Myocyte (in vitro differentiated cells): ENCODE data around the gene ENTPD1. TPM values are rescaled to one million over a fixed set of nuclear protein-coding genes. Genes with fewer than 3 reads are reported as not detected.
A peak's percentile ranks its signal among the peaks of the same experiment; 100 is the strongest.
"Not testable (repeated sequence)": the region's sequence is repeated elsewhere in the genome, so short reads cannot be mapped to it uniquely, and the experiment has no call there.

Experiments
- DNase-seq: peaks from one replicate; pipeline ENCODE4 v3.0.0-alpha.2; 2012; ENCODE audit warnings: low read depth
- total RNA-seq: library from RNA; depleted of rRNA; stranded (reverse); fragments of >200 nt; gene quantifications from 2 replicates; pipeline ENCODE4 v1.2.3, GENCODE V29; 2014

Gene ENTPD1
- total RNA-seq, 1 donor from 2014 or later = 0.21 TPM

DNA sequence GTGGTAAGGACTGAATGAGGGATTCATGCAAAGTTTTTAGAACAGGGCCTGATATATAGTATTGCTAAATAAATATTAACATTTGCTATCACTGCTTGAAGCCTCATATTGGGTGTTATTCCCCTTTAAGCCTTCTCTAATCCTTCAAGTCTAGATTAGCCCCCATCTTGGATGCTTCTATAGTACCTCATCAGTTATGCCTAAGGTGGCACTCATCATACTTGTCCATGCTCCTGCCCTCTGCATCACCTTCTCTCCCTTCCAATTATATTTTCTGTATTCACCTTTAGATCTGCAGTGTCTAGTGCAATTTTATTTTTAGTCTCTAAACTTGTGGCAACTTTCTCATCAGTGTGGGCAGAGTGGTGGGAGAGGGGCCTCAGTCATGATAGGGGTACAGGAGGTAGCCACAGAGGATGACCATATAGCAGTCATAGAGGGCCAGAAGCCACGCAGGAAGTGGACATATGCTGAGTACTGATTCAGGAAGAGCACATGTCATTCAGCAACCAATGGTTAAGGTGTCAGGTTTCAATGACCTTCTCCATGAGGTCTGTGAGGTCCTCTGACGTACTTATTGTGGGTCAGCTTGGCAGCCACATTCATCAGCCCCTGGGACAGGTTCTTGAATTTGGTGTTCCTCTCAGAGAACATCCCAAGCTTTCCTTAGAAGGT is 2.5 kb downstream of the ENTPD1 start:
- peak; percentile 9 for DNase-seq

DNA sequence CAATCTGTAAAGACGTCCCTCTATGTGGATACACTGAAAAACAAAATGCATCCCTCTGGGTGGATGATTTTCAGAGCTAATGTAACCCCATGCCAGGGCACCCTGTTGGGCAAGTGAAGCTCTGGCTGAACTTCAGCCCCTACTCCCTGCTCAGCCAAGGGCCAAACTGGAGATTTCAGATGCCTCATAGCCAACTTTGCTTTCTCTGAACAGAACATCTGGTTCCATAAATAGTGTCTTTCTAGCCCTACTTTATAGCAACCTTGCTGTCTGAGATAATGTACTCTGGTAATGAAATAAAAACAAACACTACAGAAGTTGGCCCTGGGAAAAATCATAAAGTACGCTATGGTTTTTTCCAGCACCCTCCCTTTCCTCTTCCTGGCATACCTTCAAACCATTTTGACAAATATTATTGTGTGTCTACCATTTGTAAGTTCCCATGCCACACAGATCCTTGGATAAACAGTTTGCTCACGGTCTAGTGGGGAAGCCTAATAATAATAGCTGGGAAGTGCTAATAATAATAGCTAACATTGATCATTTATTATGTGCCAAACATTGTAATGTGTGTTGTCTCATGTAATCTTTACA is 3.4 kb downstream of the ENTPD1 start:
- DNase-seq = no peak

DNA sequence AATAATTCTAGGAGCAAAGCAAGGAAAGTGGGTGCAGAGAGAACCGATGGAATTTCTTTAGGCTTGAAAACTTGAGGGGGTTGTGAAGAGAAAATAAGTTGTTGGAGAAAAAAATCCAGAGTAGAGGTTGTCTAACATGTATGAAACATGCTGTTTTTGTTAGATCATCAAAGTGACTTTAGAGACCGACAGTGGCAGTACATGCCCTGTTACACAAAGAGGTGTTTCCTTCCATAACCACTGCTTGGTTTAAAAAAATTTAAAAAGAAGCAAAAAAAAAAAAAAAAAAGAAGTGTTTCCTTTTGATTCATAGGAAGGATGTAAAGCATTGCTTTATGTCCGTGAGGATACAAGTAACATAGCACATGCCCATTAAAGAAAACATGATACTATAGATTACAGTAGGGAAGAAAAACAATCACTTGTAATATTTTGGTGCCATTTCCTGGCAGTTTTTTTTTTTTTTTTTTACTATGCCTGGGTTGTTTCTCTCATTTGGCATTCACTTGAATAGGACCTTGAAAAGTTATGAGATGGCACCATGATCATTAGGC is 6.1 kb downstream of the ENTPD1 start:
- no peak for DNase-seq

DNA sequence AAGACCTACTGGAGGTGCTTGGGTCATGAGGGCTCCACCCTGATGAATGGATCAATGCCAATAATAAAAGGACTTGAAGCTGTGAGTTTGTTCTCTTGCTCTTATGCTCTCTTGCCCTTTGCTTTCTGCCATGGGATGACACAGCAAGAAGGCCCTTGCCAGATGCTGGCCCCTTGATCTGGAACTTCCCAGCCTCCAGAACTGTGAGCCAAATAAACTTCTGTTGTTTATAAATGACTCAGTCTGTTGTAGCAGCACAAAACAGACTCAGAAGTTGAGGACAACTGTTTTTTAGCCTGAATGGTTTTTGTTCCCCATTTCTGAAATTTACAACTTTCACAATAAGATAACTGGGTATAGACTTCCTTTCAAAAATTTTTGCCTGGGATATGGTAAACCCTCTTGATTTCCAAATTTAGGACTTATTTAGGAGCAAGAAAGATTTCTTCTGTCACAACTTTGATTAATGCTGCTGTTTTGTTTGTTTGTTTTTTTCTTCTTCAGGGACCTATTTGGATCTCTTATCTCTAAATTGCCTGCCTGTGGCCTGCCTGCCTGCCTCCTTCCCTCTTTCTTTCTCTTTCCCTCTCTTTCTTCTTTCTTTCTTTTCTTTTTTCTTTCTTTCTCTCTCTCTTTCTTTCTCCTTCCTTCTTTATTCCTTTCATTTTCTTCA is 12.1 kb downstream of the ENTPD1 start:
- DNase-seq = peak; percentile 18

DNA sequence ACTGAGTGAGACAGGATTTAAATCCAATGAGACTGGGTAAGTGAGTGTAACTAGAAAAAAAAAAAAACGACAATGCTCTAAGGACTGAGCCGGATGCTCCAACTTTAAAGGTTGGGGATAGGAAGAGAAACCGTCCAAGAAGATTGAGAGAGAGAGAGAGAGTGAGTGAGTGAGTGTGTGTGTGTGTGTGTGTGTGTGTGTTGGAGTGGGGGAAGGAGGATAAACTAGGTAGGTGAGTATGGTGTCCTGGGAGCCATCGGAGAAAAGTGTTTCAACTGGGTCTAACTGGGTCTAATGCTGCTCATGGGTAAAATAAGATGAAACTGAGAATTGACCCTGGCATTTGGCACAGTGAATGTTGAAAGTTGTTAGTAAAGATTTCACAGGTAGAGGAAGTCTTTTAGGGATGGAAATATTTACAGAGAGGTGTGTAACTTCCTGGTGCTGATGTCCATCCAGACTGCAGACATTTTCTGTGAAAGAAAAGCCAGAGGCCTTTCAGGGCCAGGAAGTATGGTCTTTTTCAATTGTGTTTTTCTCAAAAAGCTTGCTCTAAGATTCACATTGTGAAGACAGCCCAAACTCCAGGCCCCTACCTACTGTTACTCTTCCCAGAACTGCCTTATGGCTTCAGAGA is 14.2 kb downstream of the ENTPD1 start:
- DNase-seq = no peak

- not testable (repeated sequence) for DNase-seq
Observed at GRCh38 chr10:95773454-95773853, 17.5 kb downstream of the ENTPD1 start.

GRCh38 chr10:95777638-95778037 is 21.7 kb downstream of the ENTPD1 start:
- DNase-seq = not testable (repeated sequence)

GRCh38 chr10:95782318-95782717 is 26.4 kb downstream of the ENTPD1 start:
- no peak for DNase-seq

DNA sequence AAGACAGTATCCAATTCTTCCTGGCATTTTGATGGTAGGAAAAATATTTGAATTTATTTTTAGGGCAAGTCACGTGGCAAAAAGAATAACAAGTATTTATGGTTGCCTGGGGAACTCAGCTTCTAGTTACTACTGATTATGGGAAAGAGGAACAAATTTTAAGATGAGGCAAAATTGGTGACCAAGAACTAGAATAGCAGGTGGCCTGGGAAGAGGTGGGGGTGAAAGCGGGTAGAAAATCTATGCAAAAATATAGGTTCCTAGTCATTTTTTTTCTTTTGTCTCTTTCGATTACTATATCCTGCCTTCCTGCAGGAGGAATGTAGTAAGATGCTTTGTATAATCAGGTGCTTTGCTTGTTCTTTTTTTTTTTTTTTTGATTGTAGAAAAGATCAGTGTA is 27.8 kb downstream of the ENTPD1 start:
- no peak for DNase-seq

- no peak for DNase-seq
Observed at GRCh38 chr10:95784279-95784913, 28.4 kb downstream of the ENTPD1 start.

DNA sequence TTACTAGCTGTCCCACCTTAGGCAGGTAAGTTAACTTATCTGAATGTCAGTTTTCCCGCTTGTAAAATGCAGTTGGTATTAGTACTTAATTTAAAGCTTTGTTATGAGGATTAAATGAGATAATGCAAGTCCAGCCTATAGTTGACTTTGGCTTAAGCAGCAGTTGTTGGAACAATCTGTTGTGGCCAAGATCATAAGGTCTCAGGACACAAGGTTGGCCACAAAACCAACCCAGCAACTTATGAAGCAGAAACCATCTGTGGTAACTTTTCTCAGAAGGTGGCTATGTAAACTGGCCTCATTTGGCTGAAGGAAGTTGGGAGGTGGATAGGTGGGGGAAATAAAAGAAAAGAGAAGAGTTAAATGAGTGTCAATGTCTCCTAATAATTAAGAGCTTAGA is 29.4 kb downstream of the ENTPD1 start:
- DNase-seq = no peak

DNA sequence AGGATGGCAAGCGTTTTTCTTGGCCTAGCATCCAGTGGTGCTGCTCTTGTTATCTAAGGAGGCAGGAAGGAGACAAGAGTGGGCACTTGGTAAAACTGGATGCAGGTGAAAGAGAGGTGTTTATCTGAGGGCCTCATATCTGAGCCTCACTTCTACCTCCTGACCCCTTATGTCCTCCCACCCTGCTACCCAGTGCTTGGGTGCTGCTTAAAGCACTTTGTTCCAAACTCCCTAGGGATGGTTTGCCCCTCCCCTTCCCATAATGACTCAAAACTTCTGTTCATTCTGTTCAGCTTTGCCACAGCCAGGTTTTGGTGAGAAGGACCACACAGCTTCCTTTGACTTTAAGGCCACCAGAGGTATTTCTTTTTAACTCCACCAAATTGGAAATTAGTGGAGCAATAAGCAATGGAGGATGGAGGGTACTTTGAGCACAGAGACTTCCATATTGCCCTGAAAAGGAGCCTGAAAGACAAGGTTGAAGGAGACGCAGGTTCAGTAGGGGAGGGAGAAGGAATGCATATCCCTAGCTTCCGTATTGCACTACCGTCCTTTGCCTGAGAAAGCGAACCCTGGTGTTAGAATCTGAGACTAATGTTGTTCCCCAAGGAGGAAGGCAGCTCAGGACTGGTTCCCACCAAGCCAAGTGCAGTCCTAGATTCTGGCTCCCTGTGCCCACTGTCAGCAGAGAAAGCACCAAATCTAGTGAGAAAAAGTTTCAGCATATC is 30.1 kb downstream of the ENTPD1 start:
- no peak for DNase-seq

DNA sequence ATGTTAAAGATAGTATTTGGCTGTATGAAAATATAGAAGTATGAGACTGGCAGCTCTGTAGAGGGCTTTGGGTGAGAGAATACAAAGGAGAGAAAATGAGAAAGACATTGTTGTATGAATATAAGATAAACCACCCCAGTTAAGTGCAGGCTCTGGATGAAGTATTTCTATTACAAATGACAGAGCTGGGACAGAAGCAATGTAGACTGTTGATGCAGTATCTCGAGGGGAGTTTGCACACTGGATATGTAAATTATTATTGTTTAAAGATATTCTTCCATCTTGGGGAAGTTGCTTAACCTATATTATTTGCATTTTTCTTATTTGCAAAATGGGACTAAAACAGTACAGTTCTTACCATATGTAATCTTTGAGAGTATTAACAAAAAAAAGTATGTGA is 31.5 kb downstream of the ENTPD1 start:
- DNase-seq = no peak

DNA sequence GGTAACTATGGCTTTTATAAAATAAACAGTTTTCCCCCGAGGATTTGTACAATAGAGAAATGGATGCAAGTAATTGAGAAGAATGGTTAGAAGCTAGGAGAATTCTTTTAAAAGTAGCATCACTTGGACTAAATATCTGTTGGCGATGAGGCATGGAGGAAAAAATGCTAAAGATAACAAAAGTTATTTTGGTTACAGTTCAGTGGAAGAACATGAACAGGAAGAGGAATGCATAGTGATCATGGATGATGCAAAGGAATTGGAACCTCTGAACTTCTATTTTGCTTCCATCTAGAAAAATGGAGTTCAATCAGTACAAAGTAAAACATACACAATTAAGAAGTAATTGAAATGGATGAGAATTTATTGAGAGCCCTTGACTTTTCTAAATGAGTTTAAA is 32.9 kb downstream of the ENTPD1 start:
- DNase-seq = peak; percentile 7

DNA sequence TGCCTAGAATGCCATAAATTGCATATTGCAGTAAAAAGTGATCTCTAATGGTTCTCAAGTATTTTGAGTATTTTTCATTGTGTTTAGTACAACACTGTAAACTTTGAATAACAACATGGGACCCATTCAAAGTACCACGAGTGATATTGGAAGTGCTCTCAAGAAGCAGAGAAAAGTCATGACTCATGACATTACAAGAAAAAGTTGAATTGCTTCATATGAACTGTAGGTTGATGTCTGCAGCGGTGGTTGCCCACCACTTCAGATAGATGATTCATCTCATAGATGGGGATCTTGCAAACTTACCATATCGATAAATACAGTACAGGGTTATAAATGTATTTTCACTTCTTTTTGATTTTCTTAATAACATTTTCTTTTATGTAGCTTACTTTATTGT is 33.9 kb downstream of the ENTPD1 start:
- DNase-seq = no peak

DNA sequence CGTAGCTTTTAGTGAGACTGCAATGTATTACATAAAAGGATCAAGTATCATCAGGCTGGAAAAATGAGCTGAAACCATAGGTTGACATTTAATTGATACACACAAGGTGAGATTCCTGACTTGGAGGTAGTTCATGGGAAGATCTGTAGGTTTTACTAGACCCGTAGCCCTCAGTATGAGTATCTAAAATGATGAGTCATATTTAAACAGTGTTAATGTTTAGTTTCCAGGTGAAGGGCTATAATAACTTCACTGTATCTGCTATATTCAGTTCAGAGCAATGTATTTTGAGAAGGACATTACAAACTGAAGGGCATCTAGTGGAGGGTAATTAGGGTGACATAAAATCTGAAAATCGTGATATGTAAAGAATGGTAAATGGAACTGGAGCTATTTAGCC is 35.0 kb downstream of the ENTPD1 start:
- no peak for DNase-seq

DNA sequence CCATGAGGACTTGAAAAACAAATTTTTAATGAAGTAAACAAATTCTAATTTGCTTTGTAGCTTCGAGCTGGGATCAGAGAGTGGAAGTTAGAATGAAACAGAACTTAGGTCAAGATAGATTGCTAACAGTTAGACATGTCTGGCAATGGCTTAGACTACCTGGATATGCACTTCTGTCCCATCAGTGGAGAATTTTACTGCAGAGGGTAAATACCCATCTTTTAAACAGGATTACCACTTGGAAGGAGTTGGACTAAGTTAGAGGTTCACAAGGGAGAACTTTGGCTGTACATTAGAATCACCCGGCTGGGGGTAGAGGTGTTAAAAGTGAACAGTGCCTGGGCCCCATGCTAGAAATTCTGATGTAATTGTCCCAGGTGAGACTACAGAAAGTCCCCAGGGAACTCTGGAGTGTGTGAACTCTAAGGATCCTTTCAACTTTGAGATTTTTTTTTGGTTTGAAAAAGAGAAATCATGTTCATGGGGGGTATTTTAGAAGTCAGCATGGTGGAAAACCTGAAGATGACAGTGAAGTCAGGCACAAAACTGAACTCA is 35.5 kb downstream of the ENTPD1 start:
- DNase-seq = no peak

- no peak for DNase-seq
Observed at GRCh38 chr10:95792211-95792780, 36.3 kb downstream of the ENTPD1 start.

DNA sequence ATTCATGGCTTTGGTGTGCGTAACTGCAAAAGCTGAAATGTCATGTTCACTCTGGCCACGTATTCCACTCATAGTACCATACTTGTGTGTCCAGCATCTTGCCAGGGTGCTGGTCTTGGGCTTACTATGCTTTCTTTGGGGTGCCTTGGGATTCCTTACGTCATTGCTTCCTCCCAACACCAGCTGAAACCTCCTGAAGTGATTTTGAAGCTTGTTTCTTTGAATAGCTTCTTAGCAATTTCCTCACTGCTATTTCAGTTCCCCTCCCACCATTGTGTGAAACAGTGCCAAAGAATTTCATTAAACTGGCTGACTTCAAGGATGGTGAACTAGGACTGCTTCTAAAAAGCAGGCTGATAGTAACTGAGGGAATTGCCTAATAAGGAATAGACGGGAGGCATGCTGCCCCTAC is 36.9 kb downstream of the ENTPD1 start:
- DNase-seq = peak; percentile 22

DNA sequence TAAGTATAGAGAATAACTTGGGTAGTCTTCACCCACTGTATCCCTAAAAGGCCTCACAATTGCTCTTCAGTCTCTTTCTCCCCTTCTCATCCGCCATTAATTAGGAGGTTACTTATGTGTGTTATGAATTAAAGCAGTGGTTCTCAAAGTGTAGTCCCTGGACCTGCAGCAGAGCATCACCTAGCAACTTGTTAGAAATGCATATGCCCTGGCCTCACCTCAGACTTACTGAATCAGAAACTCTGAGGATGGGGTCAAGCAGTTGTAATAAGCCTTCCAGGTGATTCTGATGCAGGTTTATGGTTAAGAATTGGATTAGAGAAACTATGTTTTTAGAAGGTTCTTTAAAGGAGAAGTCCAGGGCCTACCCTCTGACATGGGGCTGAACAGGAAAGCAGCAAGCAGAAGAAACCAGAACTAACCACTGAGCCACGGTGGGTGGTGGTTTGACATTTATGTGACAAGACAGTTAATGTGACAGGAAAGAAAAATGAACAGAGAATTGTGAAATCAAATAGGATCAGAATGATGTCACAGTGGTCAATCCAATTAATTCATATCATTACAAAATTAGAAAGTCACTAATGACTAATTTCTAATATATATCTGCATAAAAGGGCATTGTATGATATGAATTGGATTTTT is 37.6 kb downstream of the ENTPD1 start:
- no peak for DNase-seq
